Keratinocyte (primary cell): Measurements from ENCODE around the gene FRY. TPM values are rescaled to one million over a fixed set of nuclear protein-coding genes. Genes with fewer than 3 reads are reported as not detected.

ENCODE experiments used
- DNase-seq: peaks from one replicate; pipeline ENCODE4 v3.0.0-alpha.2; 2011; ENCODE audit warnings: low read depth, missing footprints, low spot score
- FAIRE-seq: peaks from 2 replicates; lab custom pipeline; 2011; peaks lifted over from hg19 to GRCh38; lab: Jason Lieb, UNC
- H2AFZ ChIP-seq: 2 replicates; pipeline ENCODE4 v1.6.0; 2012; ENCODE audit warnings: low read length, control low read depth, inconsistent platforms; ENCODE audit not compliant: control insufficient read depth
- H3K27ac ChIP-seq: 2 replicates; pipeline ENCODE4 v1.5.1; 2011; ENCODE audit warnings: low read length; ENCODE audit not compliant: control insufficient read depth, insufficient read depth
- H3K27me3 ChIP-seq: 3 replicates; pipeline ENCODE4 v1.6.0; 2011; ENCODE audit warnings: low read length; ENCODE audit not compliant: control insufficient read depth, insufficient read depth; ENCODE audit errors: extremely low read depth
- H3K36me3 ChIP-seq, 2 experiments: 2 replicates in 1 of 2; 3 replicates in 1 of 2; pipeline ENCODE4 v1.5.1; 2011; ENCODE audit warnings: low read length in 2 of 2, mild to moderate bottlenecking in 1 of 2; ENCODE audit not compliant: control insufficient read depth in 2 of 2, insufficient read depth in 2 of 2; ENCODE audit errors: extremely low read depth in 1 of 2
- H3K4me1 ChIP-seq: 3 replicates; pipeline ENCODE4 v1.5.1; 2011; ENCODE audit warnings: low read length; ENCODE audit not compliant: control insufficient read depth, insufficient read depth; ENCODE audit errors: extremely low read depth
- H3K4me2 ChIP-seq: 3 replicates; pipeline ENCODE4 v1.6.0; 2011; ENCODE audit warnings: low read depth, low read length; ENCODE audit not compliant: control insufficient read depth, insufficient read depth; ENCODE audit errors: extremely low read depth
- H3K4me3 ChIP-seq, 3 experiments: fragments of 200-600 bp in 1 of 3; sonication (generic) in 1 of 3; 2 replicates in 2 of 3; 3 replicates in 1 of 3; pipeline ENCODE4 v1.5.1; 2011 to 2016; ENCODE audit warnings: low read length in 3 of 3, mild to moderate bottlenecking in 3 of 3, control low read depth in 2 of 3, inconsistent platforms in 1 of 3, low read depth in 1 of 3, mixed read lengths in 1 of 3, mixed run types in 1 of 3, moderate library complexity in 1 of 3; ENCODE audit not compliant: control insufficient read depth in 2 of 3, insufficient read depth in 2 of 3; ENCODE audit errors: extremely low read depth in 1 of 3
- H3K79me2 ChIP-seq: 2 replicates; pipeline ENCODE4 v1.6.0; 2012; ENCODE audit warnings: low read length; ENCODE audit not compliant: control insufficient read depth, insufficient read depth
- H3K9ac ChIP-seq: 3 replicates; pipeline ENCODE4 v1.6.0; 2011; ENCODE audit warnings: low read length; ENCODE audit not compliant: control insufficient read depth, insufficient read depth; ENCODE audit errors: extremely low read depth
- H3K9me1 ChIP-seq: 3 replicates; pipeline ENCODE4 v1.6.0; 2011; ENCODE audit warnings: low read length; ENCODE audit not compliant: control insufficient read depth, insufficient read depth; ENCODE audit errors: extremely low read depth
- H3K9me3 ChIP-seq: 2 replicates; pipeline ENCODE4 v1.5.1; 2012; ENCODE audit warnings: low read depth, low read length; ENCODE audit not compliant: control insufficient read depth
- H4K20me1 ChIP-seq: 3 replicates; pipeline ENCODE4 v1.6.0; 2011; ENCODE audit warnings: low read length; ENCODE audit not compliant: control insufficient read depth, insufficient read depth; ENCODE audit errors: extremely low read depth
- CTCF ChIP-seq, 3 experiments: IDR thresholded peaks in 1 of 3; conservative IDR thresholded peaks in 1 of 3; optimal IDR thresholded peaks in 1 of 3; 2 replicates in 2 of 3; 3 replicates in 1 of 3; pipeline versions ENCODE3 to v1.5.1; 2011; ENCODE audit warnings: low read length in 3 of 3, mild to moderate bottlenecking in 3 of 3, moderate library complexity in 2 of 3, control low read depth in 1 of 3, inconsistent platforms in 1 of 3; ENCODE audit not compliant: insufficient read depth in 2 of 3; ENCODE audit errors: extremely low read depth in 1 of 3
- EZH2 ChIP-seq: IDR thresholded peaks from one replicate; pipeline ENCODE4 v1.6.1; 2012; ENCODE audit warnings: inconsistent platforms, mild to moderate bottlenecking, low read length, moderate library complexity
- dilution Hi-C: fragments of 300-500 bp; cut with MboI; formaldehyde crosslinking; loops from one replicate; pipeline ENCODE4 v1.7.0; 2020; ENCODE audit warnings: low sequenced_read_pairs; ENCODE audit not compliant: extremely low pct_ligation_motif_present
- polyA plus RNA-seq, 5 experiments: library from polyadenylated mRNA; depleted of rRNA in 3 of 5; stranded (reverse) in 3 of 5; stranded (forward) in 1 of 5; unstranded in 1 of 5; fragments of >200 nt; gene quantifications; 1 replicate in 1 of 5; 2 replicates in 3 of 5; 3 replicates in 1 of 5; pipeline versions ENCODE4 v1.2.1 to v1.2.3, GENCODE V29; 2011 to 2012; ENCODE audit warnings: missing spikeins in 2 of 5, low read depth in 1 of 5, low replicate concordance in 1 of 5

FRY gene
- polyA plus RNA-seq, 1 donor (not counting 4 experiments of a cell fraction or from before 2014, with no cell fraction given) = 0.80 TPM

- DNase-seq (no peak), FAIRE-seq (no peak)
- H3K4me3 ChIP-seq = no peak overlapping the region
- no peak overlapping the region for H2AFZ ChIP-seq
- H3K36me3 ChIP-seq = no peaks in the 10 kb centered on the region
- dilution Hi-C loops = no loop called here
- no peaks in the 10 kb centered on the region for H4K20me1 ChIP-seq
- no peak overlapping the region for H3K27ac ChIP-seq
- H3K9ac ChIP-seq = no peak overlapping the region
- H3K4me1 ChIP-seq = no peaks in the 10 kb centered on the region
- no peak for TF ChIP-seq CTCF (optimal IDR thresholded peaks at IDR 0.05 in 1 of 3, IDR thresholded peaks at IDR 0.05 in 1 of 3, conservative IDR thresholded peaks at IDR 0.05 in 1 of 3; ENCODE audit: extremely low read depth in 1 of 3, insufficient read depth in 2 of 3, low read length in 3 of 3)
- no peak for TF ChIP-seq EZH2
- no peaks in the 10 kb centered on the region for H3K27me3 ChIP-seq
- no peaks in the 10 kb centered on the region for H3K9me3 ChIP-seq
- no peak overlapping the region for H3K4me2 ChIP-seq
- no peaks in the 10 kb centered on the region for H3K9me1 ChIP-seq
- H3K79me2 ChIP-seq = no peaks in the 10 kb centered on the region
These were observed 316.1 kb downstream of the FRY start for GRCh38 chr13:32347651-32348050.
